Head of caudate nucleus (tissue), 42 donors: Measurements from ENCODE around the gene MTHFD2L.
"Not testable (repeated sequence)": the region's sequence is repeated elsewhere in the genome, so short reads cannot be mapped to it uniquely, and the experiment has no call there.

Source experiments
- DNase-seq, 42 donors: peaks; one replicate each; pipeline versions ENCODE4 v3.0.0 to v3.0.0-alpha.2; 2020 to 2021; ENCODE audit warnings: mixed read lengths in 7 of 42
- intact Hi-C: fragments of 100-400 bp; cut with DNase I; formaldehyde crosslinking; loops from one replicate; pipeline ENCODE4 v1.15.0; 2022

Gene MTHFD2L

GRCh38 chr4:74174421-74174820 is 16.5 kb downstream of the MTHFD2L start:
- intact Hi-C loops, result no loop called here
- DNase-seq, result no peak

DNA sequence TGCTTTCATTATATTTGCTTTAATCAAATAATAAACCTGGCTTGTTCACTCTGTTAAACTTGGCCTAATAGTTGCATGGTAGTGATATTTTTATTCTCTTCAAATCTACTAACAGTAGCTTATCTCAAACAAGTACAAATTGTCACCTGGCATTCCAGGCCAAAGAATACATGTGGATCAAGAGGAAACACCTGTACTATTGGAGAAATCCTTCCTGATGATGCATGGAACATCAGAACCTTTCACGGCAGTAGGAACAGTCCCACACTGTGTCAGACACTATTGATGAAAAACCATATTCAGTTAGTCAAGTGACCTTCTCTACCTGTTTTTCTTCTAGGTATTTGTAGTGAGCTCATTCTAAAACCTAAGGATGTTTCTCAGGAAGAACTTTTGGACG is 17.0 kb downstream of the MTHFD2L start:
- intact Hi-C loops, result no loop called here
- no peak for DNase-seq

DNA sequence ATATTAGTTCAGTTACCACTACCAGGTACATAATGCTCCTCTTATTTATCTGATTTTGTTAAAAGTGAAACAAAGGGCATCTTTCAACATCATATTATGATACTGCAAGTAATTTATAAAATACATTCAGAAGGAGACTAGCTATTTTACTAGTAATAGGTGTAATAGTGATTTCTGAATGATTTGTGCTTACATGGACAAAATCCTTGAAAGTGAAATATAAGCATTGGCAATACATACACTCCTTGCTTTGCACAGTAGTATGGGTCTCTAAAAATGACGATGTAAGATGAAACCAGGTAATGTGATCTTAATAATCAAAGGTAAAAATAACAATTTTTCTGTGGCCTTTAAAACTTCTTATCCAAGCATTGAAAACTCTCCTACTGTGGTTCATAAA is 17.5 kb downstream of the MTHFD2L start:
- DNase-seq, result no peak
- intact Hi-C loops, result no loop called here

- DNase-seq, result no peak
- intact Hi-C loops, result no loop called here
These were observed 20.9 kb downstream of the MTHFD2L start for GRCh38 chr4:74178798-74179197.

GRCh38 chr4:74181219-74181618 is 23.3 kb downstream of the MTHFD2L start:
- intact Hi-C loops, result no loop called here
- DNase-seq, result no peak

DNA sequence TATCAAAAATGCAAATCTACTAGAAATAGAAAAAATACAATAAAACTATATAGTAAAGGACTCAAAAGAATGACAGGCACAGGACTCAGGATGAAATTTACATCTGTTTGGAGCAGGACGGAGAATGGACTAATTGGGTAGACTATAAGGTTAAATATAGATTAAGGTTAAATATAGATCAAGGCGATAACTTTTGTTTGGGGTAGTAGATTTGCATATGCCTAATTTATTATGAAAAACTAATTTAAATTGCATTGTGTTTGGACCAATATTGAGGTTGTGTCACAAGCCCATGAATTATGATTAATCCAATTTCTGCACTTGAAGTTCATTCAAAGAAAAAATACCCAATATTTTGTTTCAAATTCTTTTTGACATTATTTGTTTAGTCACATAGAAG is 31.0 kb downstream of the MTHFD2L start:
- DNase-seq, result no peak
- intact Hi-C loops, result loop anchor here (5.0 kb wide), 1 partner anchor 123 kb away; no protein-coding TSS in a partner anchor

GRCh38 chr4:74189331-74190043 is 31.6 kb downstream of the MTHFD2L start:
- intact Hi-C loops, result loop anchor here (5.0 kb wide), 1 partner anchor 123 kb away; no protein-coding TSS in a partner anchor
- peak in 2 of 42 donors; percentile 9 to 21 for DNase-seq

DNA sequence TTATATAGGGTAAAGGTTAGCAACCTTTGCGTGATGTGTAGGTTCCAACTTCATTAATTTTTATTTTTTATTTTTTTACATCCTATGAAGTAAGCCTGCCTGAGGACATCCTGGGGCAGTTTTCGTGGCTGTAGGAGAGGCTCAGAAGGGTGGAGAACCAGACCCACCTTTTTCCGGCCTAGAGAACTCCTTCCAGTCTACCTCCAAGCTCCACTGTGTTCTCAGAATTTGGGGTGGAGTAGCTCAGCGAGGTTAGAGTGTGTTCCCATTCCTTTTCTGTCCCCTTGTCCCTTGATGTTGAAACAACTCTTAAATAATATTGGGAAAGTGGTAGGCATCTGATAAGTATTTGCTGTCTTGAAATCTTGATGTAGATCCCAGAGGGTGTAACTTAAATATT is 32.4 kb downstream of the MTHFD2L start:
- intact Hi-C loops, result no loop called here
- DNase-seq, result no peak

- no peak for DNase-seq
- intact Hi-C loops, result no loop called here
These were observed 33.0 kb downstream of the MTHFD2L start for GRCh38 chr4:74190919-74191397.

DNA sequence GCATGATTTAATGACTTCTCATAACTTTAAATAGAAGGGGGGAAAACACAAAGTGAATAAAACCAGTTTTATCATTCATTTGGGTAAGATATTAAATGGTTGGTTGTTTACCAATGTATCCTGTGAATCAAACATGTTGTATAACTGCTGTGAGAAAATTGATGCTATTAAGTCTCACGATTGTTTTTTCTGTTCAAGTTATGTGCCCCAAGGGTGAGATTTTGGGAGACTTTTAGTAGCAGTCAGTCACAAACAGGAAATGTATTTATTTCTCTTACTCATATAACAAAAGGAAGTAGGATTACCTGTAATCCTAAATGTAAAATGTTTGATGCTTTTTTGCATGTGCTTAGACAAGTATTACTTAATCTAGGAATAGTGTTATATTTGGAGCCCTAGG is 39.2 kb downstream of the MTHFD2L start:
- intact Hi-C loops, result no loop called here
- DNase-seq, result no peak

DNA sequence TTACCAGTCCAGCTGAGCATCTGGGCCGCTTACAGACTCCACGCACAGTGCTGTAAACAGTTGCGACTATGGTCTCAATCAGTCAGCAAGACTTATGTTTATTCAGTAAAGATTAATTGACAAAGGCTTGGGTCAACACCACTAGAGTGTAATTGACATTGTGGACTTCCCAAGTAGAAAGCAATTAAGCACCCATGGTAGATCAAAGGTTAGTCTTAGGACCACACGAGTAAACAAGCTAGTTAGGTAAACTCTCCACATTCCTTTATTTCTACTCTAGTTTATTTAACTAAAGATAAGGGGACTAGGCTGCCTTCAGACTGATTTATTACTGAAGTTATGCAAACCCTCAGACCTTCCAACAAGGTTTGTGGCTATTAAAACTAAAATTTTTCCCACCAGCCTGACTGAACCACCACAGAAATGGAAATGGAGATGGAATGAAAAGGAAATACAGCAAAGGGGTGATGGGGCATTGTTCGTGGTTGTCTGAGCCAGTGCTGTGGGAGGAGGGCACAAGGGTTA is 44.2 kb downstream of the MTHFD2L start:
- intact Hi-C loops, result no loop called here
- no peak for DNase-seq

- no peak for DNase-seq
- intact Hi-C loops, result no loop called here
These were observed 45.5 kb downstream of the MTHFD2L start for GRCh38 chr4:74203467-74203866.

DNA sequence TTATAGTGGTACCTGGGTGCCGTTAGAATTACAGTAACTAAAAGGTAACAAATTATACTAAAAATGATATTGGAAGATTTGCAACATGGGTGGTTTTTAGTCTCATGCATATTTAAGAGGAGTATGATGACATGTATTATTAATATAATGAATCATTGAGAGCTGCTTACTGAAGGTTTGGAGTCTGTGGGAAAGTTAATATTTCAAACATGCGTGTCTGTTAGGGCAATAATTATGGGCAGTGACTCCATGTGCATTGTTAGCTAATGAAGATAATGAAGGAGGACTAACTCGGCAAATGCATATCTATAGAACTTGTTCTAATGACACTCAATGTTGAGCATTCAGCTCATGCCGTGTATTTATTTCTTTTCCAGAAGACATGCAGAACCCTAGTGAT is 47.1 kb downstream of the MTHFD2L start:
- DNase-seq, result no peak
- intact Hi-C loops, result no loop called here

GRCh38 chr4:74205559-74205958 is 47.6 kb downstream of the MTHFD2L start:
- intact Hi-C loops, result no loop called here
- no peak for DNase-seq

GRCh38 chr4:74206088-74206825 is 48.3 kb downstream of the MTHFD2L start:
- no peak for DNase-seq
- intact Hi-C loops, result no loop called here

GRCh38 chr4:74214457-74215159 is 56.7 kb downstream of the MTHFD2L start:
- intact Hi-C loops, DNase-seq: not testable (repeated sequence)

- DNase-seq, result peak in 12 of 42 donors; percentile 2 to 54 (median 23)
- intact Hi-C loops, result not testable (repeated sequence)
These were observed 57.3 kb downstream of the MTHFD2L start for GRCh38 chr4:74215236-74215635.

GRCh38 chr4:74217365-74217764 is 59.4 kb downstream of the MTHFD2L start:
- intact Hi-C loops, result no loop called here

GRCh38 chr4:74218201-74218600 is 60.3 kb downstream of the MTHFD2L start:
- no peak for DNase-seq

More at GRCh38 chr4:74217365-74217764, 59.4 kb downstream of the MTHFD2L start:
- DNase-seq, result no peak

GRCh38 chr4:74219240-74219639 is 61.3 kb downstream of the MTHFD2L start:
- DNase-seq, result no peak
- intact Hi-C loops, result no loop called here

More at GRCh38 chr4:74218201-74218600, 60.3 kb downstream of the MTHFD2L start:
- intact Hi-C loops, result no loop called here
